ENCODE data around the gene ACSBG1.

The ACSBG1 gene

GRCh38 chr15:78129077-78129750 lies 105.2 kb downstream of the ACSBG1 start:
- no peak for DNase-seq

GRCh38 chr15:78127882-78128281 lies 106.5 kb downstream of the ACSBG1 start:
- DNase-seq: no peak

GRCh38 chr15:78125267-78125666 lies 109.1 kb downstream of the ACSBG1 start:
- DNase-seq: no peak

- no peak for DNase-seq
Measured at GRCh38 chr15:78120523-78120922, 113.8 kb downstream of the ACSBG1 start.

All from activated T-cell treated with anti-CD3 and anti-CD28 coated beads, Interleukin-2, amount 50 U/mL, for 48 hours (primary cell).